CD4-positive, CD25-positive, alpha-beta regulatory T cell (primary cell): Measurements from ENCODE around the gene TMUB2. TPM values are rescaled to one million over a fixed set of nuclear protein-coding genes. Genes with fewer than 3 reads are reported as not detected.

ENCODE experiments used
- ATAC-seq, 2 donors: fragments of 150-1000 bp; cut with Tn5 transposase; one replicate each; pipeline ENCODE4 v1.10.0; 2021; ENCODE audit warnings: low read depth in 2 of 2, moderate number of reproducible peaks in 2 of 2, moderate library complexity in 1 of 2
- DNase-seq, 3 donors: peaks; one replicate each; pipeline versions ENCODE4 v3.0.0 to v3.0.0-alpha.2; 2012 to 2022; ENCODE audit warnings: mixed read lengths in 1 of 3
- H3K27ac ChIP-seq: one replicate; pipeline ENCODE4 v1.7.0; 2013; ENCODE audit warnings: mild to moderate bottlenecking, low read length; ENCODE audit not compliant: insufficient read depth, poor library complexity, severe bottlenecking
- H3K27me3 ChIP-seq: one replicate; pipeline ENCODE4 v1.7.0; 2013; ENCODE audit warnings: low read length; ENCODE audit not compliant: control insufficient read depth, insufficient read depth
- H3K36me3 ChIP-seq: one replicate; pipeline ENCODE4 v1.7.0; 2013; ENCODE audit warnings: mild to moderate bottlenecking, low read length, moderate library complexity; ENCODE audit not compliant: control insufficient read depth, insufficient read depth
- H3K4me1 ChIP-seq: 2 replicates; pipeline ENCODE4 v1.7.0; 2013; ENCODE audit warnings: mild to moderate bottlenecking, low read length; ENCODE audit not compliant: insufficient read depth, control insufficient read depth, poor library complexity, severe bottlenecking
- H3K4me3 ChIP-seq: one replicate; pipeline ENCODE4 v1.7.0; 2013; ENCODE audit warnings: low read depth, mild to moderate bottlenecking, low read length, moderate library complexity
- H3K9me3 ChIP-seq, 2 experiments: 1 replicate in 1 of 2; 2 replicates in 1 of 2; pipeline ENCODE4 v1.7.0; 2013; ENCODE audit warnings: low read length in 2 of 2, mild to moderate bottlenecking in 1 of 2, moderate library complexity in 1 of 2; ENCODE audit not compliant: control insufficient read depth in 2 of 2
- H3K27ac Mint-ChIP-seq, 3 donors: one replicate each; pipeline ENCODE4 v1.8.0; 2020 to 2022; ENCODE audit warnings: mild to moderate bottlenecking in 3 of 3, mixed read lengths in 3 of 3, moderate library complexity in 2 of 3
- H3K27me3 Mint-ChIP-seq: one replicate; pipeline ENCODE4 v1.8.0; 2022; ENCODE audit warnings: mild to moderate bottlenecking, mixed read lengths
- H3K36me3 Mint-ChIP-seq: one replicate; pipeline ENCODE4 v1.8.0; 2020; ENCODE audit warnings: mixed read lengths
- H3K4me1 Mint-ChIP-seq, 4 donors: one replicate each; pipeline ENCODE4 v1.8.0; 2020 to 2022; ENCODE audit warnings: mixed read lengths in 4 of 4, mild to moderate bottlenecking in 1 of 4
- H3K4me3 Mint-ChIP-seq, 4 donors: one replicate each; pipeline ENCODE4 v1.8.0; 2020 to 2022; ENCODE audit warnings: mild to moderate bottlenecking in 4 of 4, mixed read lengths in 4 of 4, moderate library complexity in 3 of 4
- H3K9me3 Mint-ChIP-seq, 7 donors: one replicate each; pipeline ENCODE4 v1.8.0; 2020 to 2022; ENCODE audit warnings: mixed read lengths in 7 of 7, mild to moderate bottlenecking in 3 of 7, moderate library complexity in 2 of 7
- polyA plus RNA-seq, 4 donors: library from polyadenylated mRNA; unstranded; fragments of 300-500 nt; fragmentation: Illumina TruSeq; gene quantifications; one replicate each; pipeline ENCODE4 v1.2.3, GENCODE V29; 2021
- total RNA-seq: library from RNA; stranded (reverse); gene quantifications from one replicate; pipeline ENCODE4 v1.2.3, GENCODE V29; 2022

TMUB2 gene
- total and polyA plus RNA-seq, 5 donors from 2014 or later = 31.7 to 67.7 (median 35.4) TPM

DNA sequence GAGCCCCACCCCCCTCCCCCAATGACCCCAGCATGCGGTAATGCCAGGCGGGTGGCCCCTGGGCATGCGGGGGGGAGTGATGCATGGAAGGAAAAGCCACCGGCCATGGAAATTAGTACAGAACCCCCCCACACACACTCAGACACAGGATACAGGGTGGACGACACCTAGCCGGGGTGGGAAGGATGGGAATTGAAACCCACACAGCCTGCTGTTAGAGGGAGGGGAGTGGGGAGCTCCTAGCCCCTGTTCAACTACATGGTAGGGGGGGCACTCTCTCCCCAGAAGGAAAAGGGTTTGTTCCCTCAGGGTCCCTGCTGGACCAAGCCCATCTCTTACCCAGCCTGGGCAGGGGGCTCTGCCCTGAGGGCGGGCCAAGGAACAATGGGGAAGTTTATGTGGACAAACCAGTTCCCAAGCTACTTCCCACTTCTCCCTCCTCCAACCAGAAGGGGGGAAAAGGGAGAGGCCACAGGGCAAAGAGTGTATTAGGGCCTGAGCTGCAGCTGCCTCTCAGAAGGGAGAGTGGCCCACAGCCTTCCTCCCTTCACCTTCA is 5.2 kb downstream of the TMUB2 start:
- Histone ChIP-seq H3K9me3 (no peaks in the 10 kb centered on the region), H3K27me3 (no peaks in the 10 kb centered on the region), H3K4me1 (peaks cover 14% of the 10 kb centered on the region), H3K36me3 (peaks cover 45% of the 10 kb centered on the region), H3K4me3 (no peak overlapping the region), H3K27ac (no peak overlapping the region)
- no peaks in the 10 kb centered on the region for H3K9me3 Mint-ChIP-seq
- no peaks in the 10 kb centered on the region for H3K27me3 Mint-ChIP-seq
- peaks cover 19% of the 10 kb centered on the region for H3K36me3 Mint-ChIP-seq
- no peak for ATAC-seq
- DNase-seq = no peak
- no peak overlapping the region for H3K4me3 Mint-ChIP-seq
- peak overlapping the region in 1 of 3 donors; percentile 60 for H3K27ac Mint-ChIP-seq
- H3K4me1 Mint-ChIP-seq = peaks cover 6 to 24% (median 16%) of the 10 kb centered on the region in 4 donors

- Mint-ChIP-seq H3K27ac (no peak overlapping the region), H3K36me3 (peaks cover 23% of the 10 kb centered on the region), H3K9me3 (no peaks in the 10 kb centered on the region), H3K4me1 (peaks cover 4 to 27% (median 16%) of the 10 kb centered on the region in 4 donors), H3K4me3 (no peak overlapping the region), H3K27me3 (no peaks in the 10 kb centered on the region)
- Histone ChIP-seq H3K27me3 (no peaks in the 10 kb centered on the region), H3K4me3 (no peak overlapping the region), H3K9me3 (no peaks in the 10 kb centered on the region), H3K27ac (peak overlapping the region; percentile 5), H3K4me1 (peaks cover 16% of the 10 kb centered on the region), H3K36me3 (peaks cover 51% of the 10 kb centered on the region)
- DNase-seq = no peak
- no peak for ATAC-seq
Measured at GRCh38 chr17:44192750-44193149, 6.0 kb downstream of the TMUB2 start.

DNA sequence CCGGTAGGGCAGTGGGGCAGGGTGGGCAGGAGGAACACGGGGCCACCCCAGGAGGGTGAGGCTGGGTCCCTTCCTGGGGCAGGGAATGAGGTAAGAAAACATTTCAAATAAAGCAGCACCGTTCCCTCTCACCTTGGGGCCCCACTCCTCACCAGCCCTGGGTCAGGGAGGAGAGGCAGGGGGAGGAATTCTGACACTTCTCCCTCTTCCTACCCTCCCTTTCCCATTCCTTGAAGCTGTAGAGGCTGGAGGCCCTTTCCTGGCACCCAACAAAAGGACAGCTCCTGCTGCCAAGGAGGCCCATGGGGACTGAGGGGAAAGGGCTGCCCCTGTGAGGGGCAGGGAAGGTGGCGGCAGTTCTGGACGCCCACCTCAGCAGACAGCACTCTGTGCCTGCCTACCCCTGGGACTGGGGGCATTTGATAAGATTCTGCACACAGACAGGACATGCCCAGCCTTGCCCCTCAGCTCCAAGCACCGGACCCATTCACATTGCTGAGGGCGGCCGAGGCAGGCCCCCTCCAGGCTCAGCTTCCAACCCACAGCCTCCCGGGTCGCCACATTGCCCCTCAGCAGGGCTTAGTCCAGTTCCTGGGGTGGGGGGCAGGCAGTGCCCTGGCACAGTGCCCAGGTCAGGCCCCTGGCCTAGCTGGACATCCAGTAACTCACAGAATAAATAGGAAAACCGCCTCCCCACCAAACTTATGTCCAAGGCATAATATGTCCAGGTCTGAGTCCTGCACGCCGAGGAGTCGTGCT is 6.7 kb downstream of the TMUB2 start:
- ATAC-seq (no peak), DNase-seq (no peak)
- H3K27ac Mint-ChIP-seq = no peak overlapping the region
- peaks cover 28% of the 10 kb centered on the region for H3K36me3 Mint-ChIP-seq
- Histone ChIP-seq H3K27ac (no peak overlapping the region), H3K4me1 (peaks cover 16% of the 10 kb centered on the region), H3K9me3 (no peaks in the 10 kb centered on the region), H3K36me3 (peaks cover 51% of the 10 kb centered on the region), H3K27me3 (no peaks in the 10 kb centered on the region), H3K4me3 (no peak overlapping the region)
- peaks cover 0 to 27% (median 18%) of the 10 kb centered on the region in 4 donors for H3K4me1 Mint-ChIP-seq
- H3K27me3 Mint-ChIP-seq = no peaks in the 10 kb centered on the region
- H3K4me3 Mint-ChIP-seq = no peak overlapping the region
- H3K9me3 Mint-ChIP-seq = no peaks in the 10 kb centered on the region

- no peak for ATAC-seq
- no peak overlapping the region for H3K27ac ChIP-seq
- H3K4me3 Mint-ChIP-seq = peak overlapping the region in 1 of 4 donors; percentile 91
Measured at GRCh38 chr17:44197107-44197506, 10.3 kb downstream of the TMUB2 start.

DNA sequence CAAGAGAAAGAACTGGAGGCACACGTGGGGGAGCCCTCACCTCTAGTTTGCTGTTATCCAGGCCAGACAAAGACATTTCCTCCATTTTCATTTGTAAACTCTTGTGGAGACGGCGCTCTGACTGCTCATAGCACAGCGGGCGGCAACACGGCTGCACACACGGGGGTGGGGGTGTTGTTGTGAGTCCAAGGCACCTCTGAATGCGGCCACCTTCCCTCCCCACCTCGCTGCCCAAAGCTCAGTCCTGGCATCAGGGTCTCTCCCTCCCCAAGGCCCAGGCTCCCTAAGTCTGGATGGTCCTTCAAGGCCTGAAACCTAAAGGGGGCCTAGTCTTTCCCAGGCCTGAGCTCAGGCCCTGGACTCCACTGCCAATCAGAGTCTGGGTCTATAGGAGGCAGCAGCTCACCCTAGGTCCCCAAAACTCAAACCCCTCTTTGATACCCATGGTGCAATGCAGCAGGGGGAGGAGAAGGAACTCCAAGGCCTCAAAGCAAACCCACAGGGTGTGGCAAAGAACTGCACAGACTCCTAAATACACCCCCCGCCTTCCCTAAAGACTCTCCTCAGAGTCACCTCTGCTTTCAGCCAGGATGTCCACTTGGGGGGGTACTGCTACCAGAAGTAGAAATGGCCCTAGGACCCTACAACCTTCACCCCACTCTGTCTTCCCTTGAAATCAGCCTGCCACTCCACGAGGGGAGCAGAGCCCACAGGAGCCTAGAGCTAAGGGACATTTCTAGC is 11.4 kb downstream of the TMUB2 start:
- no peaks in the 10 kb centered on the region for H3K9me3 ChIP-seq
- H3K4me1 Mint-ChIP-seq = peaks cover 13 to 40% (median 24%) of the 10 kb centered on the region in 4 donors
- H3K36me3 Mint-ChIP-seq = peaks cover 18% of the 10 kb centered on the region
- H3K27me3 Mint-ChIP-seq = no peaks in the 10 kb centered on the region
- peak overlapping the region; percentile 84 to 94 (median 91) for H3K27ac Mint-ChIP-seq
- peak; percentile 24 to 90 (median 56) for DNase-seq
- no peak for ATAC-seq
- H3K36me3 ChIP-seq = peaks cover 33% of the 10 kb centered on the region
- no peaks in the 10 kb centered on the region for H3K27me3 ChIP-seq
- no peaks in the 10 kb centered on the region for H3K9me3 Mint-ChIP-seq
- peaks cover 25% of the 10 kb centered on the region for H3K4me1 ChIP-seq
- peak overlapping the region; percentile 89 for H3K27ac ChIP-seq
- H3K4me3 ChIP-seq = peak overlapping the region; percentile 72
- H3K4me3 Mint-ChIP-seq = peak overlapping the region; percentile 90 to 92 (median 90)

More at GRCh38 chr17:44197107-44197506, 10.3 kb downstream of the TMUB2 start:
- no peaks in the 10 kb centered on the region for H3K27me3 ChIP-seq
- Mint-ChIP-seq H3K9me3 (no peaks in the 10 kb centered on the region), H3K4me1 (peaks cover 8 to 33% (median 21%) of the 10 kb centered on the region in 4 donors), H3K27me3 (no peaks in the 10 kb centered on the region), H3K27ac (peak overlapping the region in 2 of 3 donors; percentile 84 to 92), H3K36me3 (peaks cover 18% of the 10 kb centered on the region)
- no peaks in the 10 kb centered on the region for H3K9me3 ChIP-seq
- peaks cover 35% of the 10 kb centered on the region for H3K36me3 ChIP-seq
- no peak for DNase-seq
- H3K4me1 ChIP-seq = peaks cover 25% of the 10 kb centered on the region
- no peak overlapping the region for H3K4me3 ChIP-seq

- no peaks in the 10 kb centered on the region for H3K27me3 ChIP-seq
- H3K9me3 ChIP-seq = no peaks in the 10 kb centered on the region
- Mint-ChIP-seq H3K9me3 (no peaks in the 10 kb centered on the region), H3K4me1 (peaks cover 19 to 48% (median 30%) of the 10 kb centered on the region in 4 donors), H3K4me3 (peak overlapping the region; percentile 90 to 92 (median 90)), H3K27me3 (no peaks in the 10 kb centered on the region), H3K36me3 (peaks cover 18% of the 10 kb centered on the region), H3K27ac (peak overlapping the region; percentile 84 to 94 (median 91))
- H3K27ac ChIP-seq = peak overlapping the region; percentile 89
- H3K4me1 ChIP-seq = peaks cover 32% of the 10 kb centered on the region
- DNase-seq = peak; percentile 52 to 67 (median 57)
- H3K4me3 ChIP-seq = peak overlapping the region; percentile 72
- H3K36me3 ChIP-seq = peaks cover 30% of the 10 kb centered on the region
- ATAC-seq = peak; percentile 2 to 4
Measured at GRCh38 chr17:44198721-44199552, 12.2 kb downstream of the TMUB2 start.
